GM12801 (cell line): ENCODE data around the gene RHOC.

Experiments used
- CTCF ChIP-seq: IDR thresholded peaks from one replicate; pipeline ENCODE4 v1.5.1; 2011; ENCODE audit warnings: control low read depth; ENCODE audit not compliant: insufficient read length; ENCODE audit errors: extremely low read depth

The RHOC gene

DNA sequence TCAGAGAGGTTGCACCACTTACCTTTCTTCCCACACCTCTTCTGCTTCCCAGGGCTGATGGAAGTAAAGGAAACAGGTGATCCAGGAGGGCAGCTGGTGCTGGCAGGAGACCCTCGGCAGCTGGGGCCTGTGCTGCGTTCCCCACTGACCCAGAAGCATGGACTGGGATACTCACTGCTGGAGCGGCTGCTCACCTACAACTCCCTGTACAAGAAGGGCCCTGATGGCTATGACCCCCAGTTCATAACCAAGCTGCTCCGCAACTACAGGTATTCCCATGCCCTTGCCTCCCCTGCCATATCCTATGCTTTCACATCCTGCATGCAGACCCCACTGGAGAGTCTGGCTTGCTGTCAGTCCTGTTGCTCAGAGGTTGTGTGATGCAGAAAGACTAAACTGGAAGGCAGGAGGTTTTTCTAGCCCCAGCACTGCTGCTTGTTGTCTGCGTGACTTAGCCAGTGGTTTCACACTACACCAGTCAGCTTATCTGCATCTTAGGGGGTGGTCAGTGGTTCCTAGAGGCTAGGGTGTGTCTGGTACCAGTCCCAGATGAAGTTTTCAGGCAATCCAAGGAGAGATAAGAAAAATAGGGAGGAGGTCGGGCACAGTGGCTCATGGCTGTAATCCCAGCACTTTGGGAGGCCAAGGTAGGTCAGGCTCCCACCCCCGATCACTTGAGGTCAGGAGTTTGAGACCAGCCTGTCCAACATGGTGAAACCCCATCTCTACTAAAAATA lies 10.2 kb downstream of the RHOC start:
- TF ChIP-seq CTCF, result no peak

- TF ChIP-seq CTCF, result no peak
Observed at GRCh38 chr1:112695276-112695675, 11.7 kb downstream of the RHOC start.

- TF ChIP-seq CTCF, result no peak
Observed at GRCh38 chr1:112694363-112694929, 12.5 kb downstream of the RHOC start.

- TF ChIP-seq CTCF, result no peak
Observed at GRCh38 chr1:112693821-112694220, 13.1 kb downstream of the RHOC start.

GRCh38 chr1:112692681-112693080 lies 14.2 kb downstream of the RHOC start:
- no peak for TF ChIP-seq CTCF

- no peak for TF ChIP-seq CTCF
Observed at GRCh38 chr1:112689842-112690237, 17.1 kb downstream of the RHOC start.

DNA sequence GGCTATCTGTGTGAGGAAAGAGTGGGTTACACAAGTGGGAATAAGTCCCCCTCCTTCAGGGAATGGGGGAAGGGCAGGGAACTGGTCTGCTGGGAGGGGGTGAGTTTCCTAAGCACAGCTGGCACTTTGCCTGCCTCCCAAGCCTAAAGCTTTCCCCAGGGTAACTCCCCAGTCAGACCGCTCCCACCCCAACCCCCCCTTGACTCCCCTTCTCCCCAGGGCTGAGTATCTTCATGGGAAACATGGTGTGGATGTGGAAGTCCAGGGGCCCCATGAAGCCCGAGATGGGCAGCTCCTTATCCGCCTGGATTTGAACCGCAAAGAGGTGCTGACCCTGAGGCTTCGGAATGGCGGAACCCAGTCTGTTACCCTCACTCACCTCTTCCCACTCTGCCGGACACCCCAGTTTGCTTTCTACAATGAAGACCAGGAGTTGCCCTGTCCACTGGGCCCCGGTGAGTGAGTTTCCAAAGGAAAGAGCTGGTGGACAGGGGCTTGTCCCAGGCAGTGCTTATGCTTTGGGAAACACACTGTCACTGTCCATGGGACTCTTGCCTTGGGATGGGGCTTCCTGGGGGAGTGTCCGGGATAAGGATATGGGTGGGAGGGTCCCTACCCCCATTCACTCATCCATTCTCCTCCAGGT lies 17.6 kb downstream of the RHOC start:
- no peak for TF ChIP-seq CTCF
